ENCODE data around the gene IFNLR1. TPM values are rescaled to one million over a fixed set of nuclear protein-coding genes. Genes with fewer than 3 reads are reported as not detected.

The IFNLR1 gene
- total and polyA plus RNA-seq, 2 of the 8 experiments (the other 6 are each of a cell fraction or from before 2014, with no cell fraction given), result 6.8 to 10.1 TPM

- Histone ChIP-seq H3K4me1 (replicated peaks in 1 of 4; ENCODE audit: control insufficient read depth in 3 of 4, insufficient read depth in 4 of 4, low read length in 3 of 4) (peaks cover 0 to 3% (median 3%) of the 10 kb centered on the region in 4 experiments; a peak in 2 of 7 replicates), H4K91ac (replicated peaks; ENCODE audit: insufficient read length, low read length) (no peak overlapping the region), H3K4me2 (ENCODE audit: insufficient read depth in 1 of 2, low read depth in 2 of 2, low read length in 2 of 2) (no peak overlapping the region; a peak in 1 of 4 replicates), H4K20me1 (replicated peaks in 1 of 2; ENCODE audit: control insufficient read depth in 1 of 2, insufficient read depth in 2 of 2, low read length in 2 of 2) (no peaks in the 10 kb centered on the region), H3K36me3 (ENCODE audit: control insufficient read depth in 2 of 4, insufficient read depth in 4 of 4, low read length in 3 of 4) (no peaks in the 10 kb centered on the region), H3K79me1 (ENCODE audit: low read depth, low read length) (peaks cover 7% of the 10 kb centered on the region; the same call in 1 of the 2 replicates), H3K4me3 (ENCODE audit: extremely low read depth in 1 of 4, insufficient read depth in 2 of 4, low read depth in 3 of 4, low read length in 4 of 4) (no peak overlapping the region), H3K56ac (replicated peaks; ENCODE audit: insufficient read length, low read depth, low read length) (no peak overlapping the region), H2BK20ac (ENCODE audit: low read length) (no peak overlapping the region), H3K23ac (ENCODE audit: insufficient read length) (no peak overlapping the region), H2AK5ac (ENCODE audit: low read depth, low read length) (no peak overlapping the region), H3K18ac (ENCODE audit: extremely low read depth, low read length) (no peak overlapping the region), H3K27me3 (replicated peaks in 1 of 4; ENCODE audit: control insufficient read depth in 3 of 4, extremely low read depth in 1 of 4, insufficient read depth in 3 of 4, low read length in 3 of 4) (no peaks in the 10 kb centered on the region; a peak in 1 of 7 replicates), H3K9me3 (ENCODE audit: insufficient read depth in 2 of 2, low read depth in 1 of 2, low read length in 1 of 2) (no peaks in the 10 kb centered on the region), H3K23me2 (ENCODE audit: low read depth, low read length) (peaks cover 10% of the 10 kb centered on the region), H3K79me2 (ENCODE audit: control insufficient read depth in 1 of 2, insufficient read depth in 2 of 2, low read length in 2 of 2) (peaks cover 0 to 8% of the 10 kb centered on the region in 2 experiments; a peak in 2 of 4 replicates), H2BK5ac (ENCODE audit: low read depth, low read length) (no peak overlapping the region), H2AFZ (ENCODE audit: low read length) (no peak overlapping the region), H2BK15ac (ENCODE audit: low read length) (no peak overlapping the region), H2BK12ac (ENCODE audit: low read depth, low read length) (no peak overlapping the region), H4K8ac (ENCODE audit: extremely low read depth, insufficient read depth, low read length) (no peak overlapping the region), H3K9ac (replicated peaks in 1 of 4; ENCODE audit: extremely low read depth in 1 of 4, low read depth in 3 of 4, low read length in 3 of 4) (no peak overlapping the region), H3K4ac (replicated peaks; ENCODE audit: insufficient read length, low read depth, low read length) (no peak overlapping the region), H3K27ac (ENCODE audit: low read depth, low read length) (no peak overlapping the region), H4K5ac (ENCODE audit: insufficient read length, low read depth, low read length) (no peak overlapping the region), H2BK120ac (replicated peaks; ENCODE audit: low read depth, low read length) (no peak overlapping the region), H3K14ac (ENCODE audit: insufficient read length) (no peak overlapping the region)
- 66% methylated on average over 4 of the region's 4 CpGs; no CpG with 5 or more reads in 1 of the 2 experiments for WGBS, 2 experiments (ENCODE audit: extremely low coverage in 1 of 2, insufficient coverage in 1 of 2, insufficient read length in 1 of 2, insufficient replicate concordance in 2 of 2, low coverage in 1 of 2, low lambda C conversion rate in 2 of 2, missing lambda C conversion rate in 1 of 2)
- ChIA-PET CTCF (ENCODE audit: partially characterized antibody) (interaction anchor here (0.6 to 19.0 kb wide), 10 partner anchors 15 to 209 kb away, joined by 3 to 465 read pairs (median 5); partner anchors contain the start of gene MYOM3), POLR2A (ENCODE audit: partially characterized antibody) (interaction anchor here (1.0 to 7.9 kb wide), 3 partner anchors 14 to 32 kb away, joined by 3 to 82 read pairs (median 3); no protein-coding TSS in a partner anchor)
- DNase-seq (ENCODE audit: low read depth in 1 of 2, low spot score in 2 of 2) (no peak), FAIRE-seq (no peak)
- TF ChIP-seq RAD21 (IDR thresholded peaks at IDR 0.05 in 1 of 2, conservative IDR thresholded peaks at IDR 0.05 in 1 of 2; ENCODE audit: low read depth in 2 of 2, low read length in 2 of 2), result no peak
- TF ChIP-seq POLR2AphosphoS5 (IDR thresholded peaks at IDR 0.05; ENCODE audit: low read depth, low read length), result no peak
- TF ChIP-seq BRCA1 (IDR thresholded peaks at IDR 0.05; ENCODE audit: low read depth, low read length), result no peak
- TF ChIP-seq BCL11A (IDR thresholded peaks at IDR 0.05; ENCODE audit: low read depth in 2 of 2, low read length in 2 of 2), result no peak
- no peak for TF ChIP-seq SRF (IDR thresholded peaks at IDR 0.05; ENCODE audit: low read depth, low read length)
- TF ChIP-seq GTF2F1 (IDR thresholded peaks at IDR 0.05; ENCODE audit: borderline replicate concordance, low read depth, low read length), result no peak
- TF ChIP-seq, protein P1, sequence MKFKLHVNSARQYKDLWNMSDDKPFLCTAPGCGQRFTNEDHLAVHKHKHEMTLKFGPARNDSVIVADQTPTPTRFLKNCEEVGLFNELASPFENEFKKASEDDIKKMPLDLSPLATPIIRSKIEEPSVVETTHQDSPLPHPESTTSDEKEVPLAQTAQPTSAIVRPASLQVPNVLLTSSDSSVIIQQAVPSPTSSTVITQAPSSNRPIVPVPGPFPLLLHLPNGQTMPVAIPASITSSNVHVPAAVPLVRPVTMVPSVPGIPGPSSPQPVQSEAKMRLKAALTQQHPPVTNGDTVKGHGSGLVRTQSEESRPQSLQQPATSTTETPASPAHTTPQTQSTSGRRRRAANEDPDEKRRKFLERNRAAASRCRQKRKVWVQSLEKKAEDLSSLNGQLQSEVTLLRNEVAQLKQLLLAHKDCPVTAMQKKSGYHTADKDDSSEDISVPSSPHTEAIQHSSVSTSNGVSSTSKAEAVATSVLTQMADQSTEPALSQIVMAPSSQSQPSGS (IDR thresholded peaks at IDR 0.05; ENCODE audit: low read length), result no peak
- TF ChIP-seq RNF2 (IDR thresholded peaks at IDR 0.05; ENCODE audit: borderline replicate concordance, low read depth, low read length, missing control alignments, poor library complexity, severe bottlenecking), result no peak
- TF ChIP-seq ZNF274 (IDR thresholded peaks at IDR 0.05; ENCODE audit: borderline replicate concordance, extremely low read depth, low read length), result no peak
- no peak for TF ChIP-seq CHD1 (IDR thresholded peaks at IDR 0.05; ENCODE audit: low read depth, low read length)
- TF ChIP-seq, protein P2, sequence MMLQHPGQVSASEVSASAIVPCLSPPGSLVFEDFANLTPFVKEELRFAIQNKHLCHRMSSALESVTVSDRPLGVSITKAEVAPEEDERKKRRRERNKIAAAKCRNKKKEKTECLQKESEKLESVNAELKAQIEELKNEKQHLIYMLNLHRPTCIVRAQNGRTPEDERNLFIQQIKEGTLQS (IDR thresholded peaks at IDR 0.05; ENCODE audit: insufficient read depth, low read depth, low read length), result no peak
Measured at GRCh38 chr1:24185076-24185475, 2.0 kb downstream of the IFNLR1 start.

All from H1 (cell line).